PC-9 (cell line): ENCODE measurements around the gene PTGDR2.

Experiments
- CTCF ChIP-seq: fragments of 200-600 bp; sonication (generic); conservative IDR thresholded peaks from 2 replicates; pipeline ENCODE4 v1.6.1; 2017; ENCODE audit warnings: mixed run types, antibody characterized with exemption, mild to moderate bottlenecking, moderate library complexity
- EZH2 ChIP-seq: fragments of 200-600 bp; sonication (generic); IDR thresholded peaks from 2 replicates; pipeline ENCODE4 v1.8.0; 2017; ENCODE audit warnings: antibody characterized with exemption, low read depth

- TF ChIP-seq CTCF (no peak), EZH2 (no peak)
Measured at GRCh38 chr11:60847281-60847680, 8.5 kb downstream of the PTGDR2 start.
